HG02678 (cell line): Measurements from ENCODE around the gene SSR4.

ENCODE experiments used
- ATAC-seq: cut with Tn5 transposase; IDR thresholded peaks from one replicate; pipeline ENCODE4 v1.9.1; 2021; ENCODE audit warnings: mild to moderate bottlenecking, moderate library complexity; ENCODE audit not compliant: unreplicated experiment

Gene SSR4

GRCh38 chrX:153769158-153769864 is 25.2 kb upstream of the SSR4 start:
- no peak for ATAC-seq

DNA sequence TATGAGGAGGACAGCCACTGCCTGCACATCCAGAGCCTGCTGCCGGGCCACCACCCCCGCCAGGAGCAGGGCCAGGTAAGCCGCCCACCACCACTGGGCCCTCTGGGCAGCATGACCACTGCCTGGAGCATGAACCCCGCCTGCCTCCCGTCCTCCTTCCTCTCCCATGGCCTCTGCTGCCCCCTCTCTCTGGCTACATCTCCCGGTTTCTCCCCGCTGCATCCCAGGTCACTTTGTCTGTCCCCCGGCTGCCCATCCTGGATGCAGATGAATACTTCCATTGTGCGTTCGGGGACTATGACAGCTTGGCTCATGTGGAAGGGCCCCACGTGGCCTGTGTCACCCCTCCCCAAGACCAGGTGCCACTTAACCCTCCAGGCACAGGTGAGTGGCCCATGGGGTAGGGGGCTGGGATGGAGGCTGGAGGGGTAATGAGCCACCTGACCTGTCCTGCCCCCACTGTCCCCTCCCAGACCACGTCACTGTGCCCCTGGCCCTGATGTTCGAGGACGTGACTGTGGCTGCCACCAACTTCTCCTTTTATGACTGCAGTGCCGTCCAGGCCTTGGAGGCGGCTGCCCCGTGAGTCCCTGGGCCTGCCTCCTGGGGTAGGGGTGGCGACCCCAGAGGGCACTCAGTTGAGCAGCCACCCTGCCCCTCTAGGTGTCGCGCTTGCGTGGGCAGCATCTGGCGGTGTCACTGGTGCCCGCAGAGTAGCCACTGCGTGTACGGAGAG is 24.4 kb upstream of the SSR4 start:
- no peak for ATAC-seq

DNA sequence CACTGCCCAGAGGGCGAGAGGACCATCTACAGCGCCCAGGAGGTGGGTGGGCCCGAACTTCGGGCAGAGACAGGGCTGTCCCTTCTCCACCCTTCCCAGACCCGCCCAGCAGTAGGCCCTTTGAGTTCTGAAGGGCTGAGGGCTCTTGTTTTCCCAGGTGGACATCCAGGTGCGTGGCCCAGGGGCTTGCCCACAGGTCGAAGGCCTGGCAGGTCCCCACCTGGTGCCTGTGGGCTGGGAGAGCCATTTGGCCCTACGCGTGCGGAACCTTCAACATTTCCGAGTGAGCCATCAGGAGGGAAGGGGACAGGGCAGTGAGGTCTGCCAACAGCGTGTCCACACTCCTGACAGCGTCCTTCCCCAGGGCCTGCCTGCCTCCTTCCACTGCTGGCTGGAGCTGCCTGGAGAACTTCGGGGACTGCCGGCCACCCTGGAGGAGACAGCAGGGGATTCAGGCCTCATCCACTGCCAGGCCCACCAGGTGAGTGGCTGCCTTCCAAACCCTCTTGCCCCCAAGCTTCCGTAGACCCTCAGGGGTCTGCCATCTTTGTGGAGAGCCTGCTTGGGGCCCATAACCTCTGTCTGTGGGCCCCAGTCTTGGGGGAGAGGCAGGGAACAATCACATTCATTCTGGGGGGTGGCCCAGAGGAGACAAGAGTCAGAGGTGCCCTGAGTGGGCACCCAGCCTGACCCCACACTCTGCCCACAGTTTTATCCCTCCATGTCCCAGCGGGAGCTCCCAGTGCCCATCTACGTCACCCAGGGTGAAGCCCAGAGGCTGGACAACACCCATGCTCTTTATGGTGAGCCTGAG is 23.7 kb upstream of the SSR4 start:
- ATAC-seq = no peak

DNA sequence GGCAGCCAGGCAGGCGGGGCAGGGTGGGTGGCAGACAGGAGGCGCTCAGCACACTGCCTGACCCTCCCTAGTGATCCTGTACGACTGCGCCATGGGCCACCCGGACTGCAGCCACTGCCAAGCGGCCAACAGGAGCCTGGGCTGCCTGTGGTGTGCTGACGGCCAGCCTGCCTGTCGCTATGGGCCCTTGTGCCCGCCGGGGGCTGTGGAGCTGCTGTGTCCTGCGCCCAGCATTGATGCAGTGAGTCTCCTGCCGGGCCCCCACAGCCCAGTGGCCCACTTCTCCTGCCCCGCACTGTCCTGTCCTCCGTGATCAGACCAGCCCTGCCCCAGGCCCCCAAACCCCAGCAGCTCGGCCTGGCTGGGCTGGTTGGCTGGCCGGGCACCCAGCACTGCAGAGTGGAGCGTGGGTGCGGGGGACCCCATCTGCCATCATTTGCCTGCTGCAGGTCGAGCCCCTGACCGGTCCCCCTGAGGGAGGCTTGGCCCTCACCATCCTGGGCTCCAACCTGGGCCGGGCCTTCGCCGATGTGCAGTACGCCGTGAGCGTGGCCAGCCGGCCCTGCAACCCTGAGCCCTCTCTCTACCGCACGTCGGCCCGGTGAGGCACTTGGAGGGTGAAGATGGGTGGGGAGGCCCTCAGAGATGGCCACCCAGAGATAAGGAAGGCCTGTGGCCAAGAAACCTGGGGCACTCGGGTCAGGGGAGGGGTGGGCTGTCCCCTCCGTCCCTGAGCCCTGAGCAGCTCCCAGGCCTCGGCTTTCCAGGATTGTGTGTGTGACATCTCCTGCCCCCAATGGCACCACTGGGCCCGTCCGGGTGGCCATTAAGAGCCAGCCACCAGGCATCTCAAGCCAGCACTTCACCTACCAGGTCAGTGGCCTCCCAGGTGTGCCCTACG is 22.8 kb upstream of the SSR4 start:
- no peak for ATAC-seq

- ATAC-seq = no peak
Measured at GRCh38 chrX:153772316-153773217, 21.9 kb upstream of the SSR4 start.

GRCh38 chrX:153773218-153773611 is 21.3 kb upstream of the SSR4 start:
- ATAC-seq = no peak

GRCh38 chrX:153773741-153774575 is 20.5 kb upstream of the SSR4 start:
- no peak for ATAC-seq

GRCh38 chrX:153774576-153775292 is 19.7 kb upstream of the SSR4 start:
- ATAC-seq = no peak

DNA sequence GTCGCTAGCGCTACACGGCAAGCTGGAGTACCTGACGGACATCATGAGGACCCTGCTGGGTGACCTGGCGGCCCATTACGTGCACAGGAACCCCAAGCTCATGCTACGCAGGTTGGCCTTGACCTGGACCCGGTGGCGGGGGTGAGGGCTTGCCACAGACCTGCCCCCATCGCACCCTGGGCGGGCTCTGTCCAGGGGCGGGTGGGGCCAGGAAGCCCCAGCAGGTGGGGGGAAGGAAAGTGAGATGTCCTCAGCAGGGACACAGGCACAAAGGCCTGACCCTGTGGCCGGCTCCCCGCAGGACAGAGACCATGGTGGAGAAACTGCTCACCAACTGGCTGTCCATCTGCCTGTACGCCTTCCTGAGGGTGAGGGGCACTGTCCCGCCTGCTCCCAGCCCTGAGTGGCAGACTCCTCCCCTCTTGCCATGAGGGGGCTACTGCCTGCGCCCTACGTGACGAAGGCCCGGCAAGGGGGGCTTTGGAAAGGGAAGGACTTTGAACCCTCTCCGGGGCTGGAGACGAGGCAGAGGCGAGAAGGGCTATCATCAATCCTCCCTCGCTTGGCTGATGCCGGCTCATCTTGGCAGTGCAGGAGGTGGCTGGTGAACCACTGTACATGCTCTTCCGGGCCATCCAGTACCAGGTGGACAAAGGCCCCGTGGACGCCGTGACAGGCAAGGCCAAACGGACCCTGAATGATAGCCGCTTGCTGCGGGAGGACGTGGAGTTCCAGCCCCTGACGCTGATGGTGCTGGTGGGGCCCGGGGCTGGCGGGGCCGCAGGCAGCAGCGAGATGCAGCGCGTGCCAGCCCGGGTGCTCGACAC is 19.0 kb upstream of the SSR4 start:
- ATAC-seq = no peak

DNA sequence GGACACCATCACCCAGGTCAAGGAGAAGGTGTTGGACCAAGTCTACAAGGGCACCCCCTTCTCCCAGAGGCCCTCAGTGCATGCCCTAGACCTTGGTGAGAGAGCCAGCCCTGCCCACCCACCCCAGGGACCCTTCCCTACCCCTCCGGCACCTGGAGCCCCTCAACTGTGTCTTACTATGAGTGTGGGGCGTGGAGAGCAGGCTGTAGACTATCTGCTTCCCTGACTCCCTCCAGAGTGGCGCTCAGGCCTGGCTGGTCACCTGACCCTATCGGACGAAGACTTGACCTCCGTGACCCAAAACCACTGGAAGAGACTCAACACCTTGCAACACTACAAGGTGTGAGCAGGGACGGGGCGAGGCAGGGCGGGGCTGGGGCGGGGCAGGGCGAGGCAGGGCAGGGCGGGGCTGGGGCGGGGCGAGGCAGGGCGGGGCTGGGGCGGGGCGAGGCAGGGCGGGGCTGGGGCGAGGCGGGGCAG is 18.3 kb upstream of the SSR4 start:
- ATAC-seq = no peak

DNA sequence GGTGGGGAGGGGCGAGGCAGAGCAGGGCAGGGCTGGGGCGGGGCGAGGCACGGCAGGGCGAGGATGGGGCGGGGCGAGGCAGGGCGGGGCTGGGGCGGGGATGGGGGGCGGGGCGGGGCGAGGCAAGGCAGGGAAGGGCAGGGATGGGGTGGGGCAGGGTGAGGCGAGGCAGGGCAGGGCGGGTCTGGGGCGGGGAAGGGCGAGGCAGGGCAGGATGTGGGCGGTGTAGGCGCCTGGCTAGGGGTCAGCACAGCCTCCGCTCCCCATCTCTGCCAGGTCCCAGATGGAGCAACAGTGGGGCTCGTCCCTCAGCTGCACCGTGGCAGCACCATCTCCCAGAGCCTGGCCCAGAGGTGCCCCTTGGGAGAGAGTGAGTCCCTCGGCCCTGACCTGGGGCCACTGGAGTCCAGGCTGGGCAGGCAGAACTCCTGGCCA is 17.8 kb upstream of the SSR4 start:
- no peak for ATAC-seq

GRCh38 chrX:153777261-153778090 is 17.0 kb upstream of the SSR4 start:
- no peak for ATAC-seq

- no peak for ATAC-seq
Measured at GRCh38 chrX:153778181-153778580, 16.3 kb upstream of the SSR4 start.

DNA sequence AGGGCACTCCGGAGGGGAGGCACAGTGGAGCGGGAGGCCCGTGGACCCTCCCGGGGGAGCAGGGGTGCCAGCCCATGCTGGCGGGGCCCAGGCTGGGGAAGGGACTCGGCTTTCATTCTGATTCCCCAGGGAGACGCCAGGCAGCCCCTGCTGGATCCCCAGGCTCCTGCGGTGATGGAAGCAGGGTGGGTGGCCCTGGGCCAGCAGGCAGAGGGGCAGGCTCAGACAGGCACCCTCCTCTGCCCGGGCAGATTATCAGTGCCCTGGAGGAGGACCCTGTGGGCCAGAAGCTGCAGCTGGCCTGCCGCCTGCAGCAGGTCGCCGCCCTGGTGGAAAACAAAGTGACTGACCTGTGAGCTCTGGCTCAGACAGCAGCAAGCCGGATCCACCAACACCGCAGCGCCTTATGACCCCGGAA is 15.8 kb upstream of the SSR4 start:
- ATAC-seq = no peak

DNA sequence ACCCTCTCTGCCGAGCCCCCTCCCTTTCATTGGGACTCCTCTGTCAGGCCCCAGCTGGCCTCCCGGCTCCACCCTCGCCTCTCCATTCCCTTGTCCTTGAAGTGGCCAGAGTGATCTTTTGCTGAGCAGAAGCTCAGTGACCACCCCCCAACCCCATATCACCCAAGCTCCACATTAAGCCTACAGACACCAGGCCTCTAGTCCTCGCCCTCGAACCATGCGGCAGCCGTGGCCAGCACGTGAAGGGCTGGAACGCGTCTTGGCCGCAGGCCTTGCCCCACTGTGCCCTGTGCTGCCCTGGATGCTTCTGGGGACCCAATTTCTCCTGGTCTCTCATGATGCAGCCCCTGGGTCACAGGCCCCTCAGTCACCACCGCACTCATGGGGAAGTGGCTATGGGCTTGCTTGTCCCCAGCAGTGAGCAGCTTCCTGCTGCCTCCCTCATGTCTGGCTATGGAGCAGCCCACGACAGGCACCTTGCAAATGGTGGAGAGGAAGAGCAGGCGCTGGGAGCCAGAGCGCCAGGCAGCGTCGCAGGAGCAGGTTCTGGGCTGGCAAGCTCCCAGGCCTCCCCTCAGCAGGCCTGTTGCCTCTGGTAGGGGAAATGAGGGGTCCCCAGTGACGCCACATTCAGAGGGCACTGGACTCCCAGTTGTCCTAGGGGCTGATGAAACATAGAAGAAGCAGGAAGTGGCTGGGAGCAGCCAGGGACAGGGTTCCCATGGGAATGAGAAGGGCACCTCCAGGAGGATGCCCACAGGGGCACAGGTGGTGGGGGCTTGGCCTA is 14.4 kb upstream of the SSR4 start:
- no peak for ATAC-seq
